Activated CD4-positive, alpha-beta T cell treated with anti-CD3 and anti-CD28 coated beads for 4 hours (primary cell): ENCODE measurements around the gene MIER2.
"Not testable (repeated sequence)": the region's sequence is repeated elsewhere in the genome, so short reads cannot be mapped to it uniquely, and the experiment has no call there.

ENCODE experiments used
- DNase-seq, 2 donors: peaks; one replicate each; pipeline ENCODE4 v3.0.0-alpha.2; 2020

Gene MIER2

GRCh38 chr19:344625-345319 is at the start of gene MIER2:
Gene MIER2, minus strand, starts transcription at chr19:344796. Its CDS starts 14 bp downstream, at chr19:344782.
- peak; percentile 90 for DNase-seq

GRCh38 chr19:393560-393959 is 49.0 kb upstream of the MIER2 start:
- DNase-seq, result not testable (repeated sequence)

- no peak for DNase-seq
Observed at GRCh38 chr19:392375-392970, 47.9 kb upstream of the MIER2 start.

- no peak for DNase-seq
Observed at GRCh38 chr19:391726-392374, 47.3 kb upstream of the MIER2 start.

- DNase-seq, result no peak
Observed at GRCh38 chr19:391207-391557, 46.6 kb upstream of the MIER2 start.

- no peak for DNase-seq
Observed at GRCh38 chr19:390386-391206, 46.0 kb upstream of the MIER2 start.

GRCh38 chr19:389935-390289 is 45.3 kb upstream of the MIER2 start:
- DNase-seq, result no peak

- DNase-seq, result no peak
Observed at GRCh38 chr19:389255-389934, 44.8 kb upstream of the MIER2 start.

- no peak for DNase-seq
Observed at GRCh38 chr19:388691-389090, 44.1 kb upstream of the MIER2 start.

- no peak for DNase-seq
Observed at GRCh38 chr19:387777-388176, 43.2 kb upstream of the MIER2 start.

GRCh38 chr19:386632-387301 is 42.2 kb upstream of the MIER2 start:
- not testable (repeated sequence) for DNase-seq

GRCh38 chr19:386189-386588 is 41.6 kb upstream of the MIER2 start:
- DNase-seq, result not testable (repeated sequence)

- no peak for DNase-seq
Observed at GRCh38 chr19:384799-385169, 40.2 kb upstream of the MIER2 start.

GRCh38 chr19:383922-384798 is 39.6 kb upstream of the MIER2 start:
- DNase-seq, result no peak

- no peak for DNase-seq
Observed at GRCh38 chr19:383040-383439, 38.4 kb upstream of the MIER2 start.

GRCh38 chr19:382578-382977 is 38.0 kb upstream of the MIER2 start:
- peak; percentile 20 to 54 for DNase-seq

GRCh38 chr19:381901-382300 is 37.3 kb upstream of the MIER2 start:
- not testable (repeated sequence) for DNase-seq

GRCh38 chr19:380618-381219 is 36.1 kb upstream of the MIER2 start:
- not testable (repeated sequence) for DNase-seq

- DNase-seq, result no peak
Observed at GRCh38 chr19:379796-380195, 35.2 kb upstream of the MIER2 start.

GRCh38 chr19:378706-379105 is 34.1 kb upstream of the MIER2 start:
- no peak for DNase-seq
